HG03196 (cell line): ENCODE measurements around the gene SLX4IP.

Experiments used
- ATAC-seq: cut with Tn5 transposase; IDR thresholded peaks from one replicate; pipeline ENCODE4 v1.9.1; 2021; ENCODE audit not compliant: unreplicated experiment

SLX4IP gene

DNA sequence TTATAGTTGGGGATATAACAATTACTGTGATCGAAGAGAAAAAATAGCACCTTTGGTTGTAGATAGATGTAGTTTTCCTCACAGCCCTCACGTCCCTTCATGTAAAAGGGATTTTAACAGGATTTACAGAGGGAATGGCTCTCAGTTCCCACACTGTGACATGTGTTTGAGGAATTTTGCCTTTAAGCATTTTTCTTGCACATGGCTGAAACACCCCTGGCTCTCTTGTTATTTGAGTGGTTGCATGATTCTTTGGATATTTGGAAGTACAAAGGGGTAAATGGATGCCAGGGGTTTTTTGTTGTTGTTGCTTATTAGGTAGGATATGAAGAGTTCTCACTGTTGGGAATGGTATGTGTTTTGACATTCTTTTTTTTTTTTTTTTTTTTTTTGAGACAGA lies 190.5 kb downstream of the SLX4IP start:
- no peak for ATAC-seq

DNA sequence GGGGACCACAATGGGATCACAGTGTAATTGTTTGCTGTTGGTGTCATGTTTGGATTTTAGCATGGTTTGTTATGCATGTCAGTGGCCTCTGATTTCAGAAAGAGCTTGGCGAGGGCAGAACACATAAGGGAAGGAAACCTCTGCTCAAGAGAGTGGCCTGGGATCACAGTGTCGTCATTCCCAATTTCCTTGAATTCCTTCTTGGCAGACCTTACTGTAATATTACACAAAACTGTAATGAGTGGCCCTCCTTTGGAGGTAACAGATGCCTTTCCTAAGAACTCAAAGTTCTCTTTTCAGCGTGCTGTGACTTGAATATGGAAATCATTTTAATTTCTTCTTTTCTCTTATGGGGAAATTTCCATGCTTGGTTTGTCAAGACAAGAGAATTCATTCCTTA lies 191.8 kb downstream of the SLX4IP start:
- no peak for ATAC-seq

DNA sequence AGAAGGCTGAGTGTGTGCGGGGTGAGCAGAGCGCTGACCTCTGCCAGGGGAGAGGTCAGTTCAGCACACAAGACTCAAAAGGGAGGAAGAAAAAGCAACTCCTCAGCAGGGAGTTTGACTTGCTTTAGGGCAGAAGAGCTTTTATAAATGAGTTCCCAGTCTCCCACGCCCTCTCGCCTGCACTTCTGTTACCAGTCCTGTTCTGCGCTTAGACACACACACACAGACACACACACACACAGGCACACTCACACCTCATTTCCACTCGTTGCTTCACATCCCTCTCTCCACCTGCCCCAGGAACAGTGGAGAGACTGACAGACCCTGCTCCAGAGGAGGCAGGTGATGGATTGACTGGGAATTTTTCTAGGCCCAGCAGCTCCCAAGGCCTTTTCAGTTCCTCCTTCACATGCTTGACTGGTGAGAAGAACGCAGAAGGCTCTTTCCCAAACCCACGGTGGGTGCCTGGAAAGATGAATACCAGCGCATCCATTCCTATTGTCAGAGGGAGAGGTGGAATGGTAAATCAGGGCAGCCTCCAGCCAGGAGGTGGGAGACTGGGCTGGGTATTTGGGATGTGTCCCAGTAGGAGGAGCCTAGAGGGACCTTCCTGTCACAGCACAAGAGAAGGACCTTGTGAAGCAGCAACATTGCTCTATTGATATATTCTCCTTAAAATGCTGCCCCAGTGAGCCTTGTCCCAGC lies 195.0 kb downstream of the SLX4IP start:
- ATAC-seq: no peak

DNA sequence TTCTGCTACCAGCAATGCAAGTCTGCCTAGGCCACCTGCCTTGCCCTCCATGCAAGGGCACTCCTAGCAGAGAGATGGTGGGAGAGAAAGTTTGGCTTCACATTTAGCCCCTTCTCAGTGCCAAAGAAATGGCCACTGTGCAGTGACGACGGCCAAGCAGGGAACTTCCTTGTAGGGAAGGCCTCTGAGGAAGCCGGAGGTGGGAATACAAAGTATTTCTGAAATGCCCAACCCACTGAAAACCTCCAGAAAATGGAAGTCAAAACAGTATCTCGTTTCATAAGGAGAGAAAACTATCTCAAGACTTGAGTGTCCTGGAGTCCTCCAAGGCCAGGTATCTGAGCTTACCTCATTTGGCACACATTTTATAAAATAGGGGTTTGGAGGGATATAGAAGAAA lies 196.0 kb downstream of the SLX4IP start:
- ATAC-seq: no peak

DNA sequence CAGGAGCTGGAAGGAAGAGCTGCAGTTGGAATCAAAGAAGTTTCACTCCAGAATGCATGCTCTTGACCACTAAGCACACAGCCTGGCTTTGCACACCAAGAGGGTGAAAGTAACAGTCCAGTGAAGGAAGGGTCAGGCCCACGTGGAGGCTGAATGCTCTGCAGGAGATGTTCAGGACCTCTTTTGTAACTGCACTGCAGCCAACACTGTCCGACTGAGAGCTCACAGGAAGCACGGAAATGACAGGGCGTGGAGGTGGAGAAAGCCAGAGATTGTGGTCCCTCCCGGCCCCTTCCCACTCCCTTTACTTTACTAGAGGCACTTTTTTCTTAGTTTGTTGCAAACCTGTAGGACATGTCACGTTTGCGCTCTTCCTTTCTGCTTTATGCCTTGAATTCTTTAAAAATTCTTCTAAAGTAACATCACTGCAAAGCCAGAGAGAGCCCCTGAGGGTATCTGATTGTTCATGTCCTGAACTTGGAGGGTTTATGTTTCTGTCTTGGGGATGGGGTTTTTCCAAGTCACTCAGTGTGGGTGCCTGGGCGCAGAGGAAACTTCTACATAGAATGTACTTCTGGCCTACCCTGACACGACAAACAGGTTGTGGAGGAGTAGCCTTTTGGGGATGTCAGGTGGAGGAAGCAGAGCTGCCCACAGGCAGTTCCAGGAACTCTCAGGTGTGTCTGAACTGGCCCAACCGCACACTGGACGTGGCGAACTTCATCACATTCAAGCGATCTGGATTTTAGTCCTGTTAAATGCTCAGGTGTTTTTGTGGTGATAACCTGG lies 197.8 kb downstream of the SLX4IP start:
- no peak for ATAC-seq

DNA sequence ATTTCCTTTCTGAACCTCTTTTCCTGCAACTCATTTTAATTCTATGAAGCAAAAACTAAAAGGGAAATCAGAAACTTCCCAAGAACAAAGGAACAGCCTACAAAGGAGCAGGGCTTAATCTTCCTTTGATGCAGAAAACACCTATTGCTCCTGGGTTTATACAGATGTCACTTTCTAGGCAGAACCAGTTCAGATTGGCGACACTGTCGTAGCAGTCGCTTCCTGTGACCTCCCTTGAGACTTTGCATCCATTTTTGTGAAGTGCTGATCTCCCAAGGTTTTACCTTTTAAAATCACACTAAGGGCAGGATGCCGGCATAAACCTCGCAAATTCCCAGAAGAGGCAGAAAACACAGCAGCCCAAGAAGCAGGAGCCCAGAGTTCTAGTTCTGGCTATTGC lies 198.6 kb downstream of the SLX4IP start:
- ATAC-seq: no peak

DNA sequence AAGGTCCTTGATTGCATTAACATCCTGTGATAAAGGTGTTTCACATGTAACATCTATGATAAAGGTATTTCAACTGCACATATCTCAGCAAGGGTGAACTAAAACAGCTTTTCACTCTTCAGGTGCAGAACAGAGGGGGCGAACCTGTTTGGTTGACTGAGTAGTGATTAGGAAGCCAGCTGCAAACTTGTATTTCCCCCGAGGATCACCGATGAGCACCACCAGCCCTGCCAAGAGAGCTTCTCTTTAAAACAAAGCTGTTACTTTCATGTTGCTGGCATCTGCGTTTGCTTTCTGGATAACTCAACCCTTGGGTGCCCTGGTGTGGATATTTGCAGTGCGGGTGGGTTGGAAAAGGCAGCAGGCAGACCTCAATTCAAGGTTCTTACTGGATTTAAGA lies 199.1 kb downstream of the SLX4IP start:
- ATAC-seq: no peak

DNA sequence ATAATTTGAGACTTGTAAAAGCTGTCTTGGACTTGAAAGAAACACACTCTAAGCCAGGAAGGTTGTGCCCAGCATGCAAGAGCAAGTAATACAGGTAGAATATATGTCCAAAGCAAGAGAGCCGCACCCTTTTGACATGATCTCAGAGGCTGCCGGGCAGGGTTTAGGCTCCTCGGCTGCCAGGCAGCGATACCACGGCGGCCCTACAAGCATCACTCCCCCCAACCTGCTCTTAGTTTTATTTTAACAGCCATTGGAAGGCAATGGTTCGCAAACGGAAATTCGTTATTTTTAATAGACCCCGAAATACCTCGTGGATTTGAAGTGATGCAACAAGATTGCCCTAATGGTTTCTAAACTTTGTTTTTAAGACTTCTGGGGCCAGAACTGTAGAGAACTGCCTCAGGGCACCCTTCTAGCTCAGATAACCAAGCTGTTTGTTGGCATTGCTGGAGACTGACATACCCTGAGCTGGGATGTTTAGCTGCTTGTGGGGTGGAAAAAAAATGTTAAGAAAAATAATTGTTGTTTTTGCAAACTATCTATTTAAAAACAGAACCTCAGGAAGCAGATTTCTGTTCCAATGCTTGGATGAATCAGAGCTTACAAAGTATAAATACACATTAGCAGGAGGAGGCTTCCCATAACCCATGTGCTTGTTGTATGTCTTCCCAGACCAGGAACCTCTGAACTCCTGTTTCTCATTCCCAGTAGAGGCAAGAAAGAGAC lies 199.7 kb downstream of the SLX4IP start:
- no peak for ATAC-seq

DNA sequence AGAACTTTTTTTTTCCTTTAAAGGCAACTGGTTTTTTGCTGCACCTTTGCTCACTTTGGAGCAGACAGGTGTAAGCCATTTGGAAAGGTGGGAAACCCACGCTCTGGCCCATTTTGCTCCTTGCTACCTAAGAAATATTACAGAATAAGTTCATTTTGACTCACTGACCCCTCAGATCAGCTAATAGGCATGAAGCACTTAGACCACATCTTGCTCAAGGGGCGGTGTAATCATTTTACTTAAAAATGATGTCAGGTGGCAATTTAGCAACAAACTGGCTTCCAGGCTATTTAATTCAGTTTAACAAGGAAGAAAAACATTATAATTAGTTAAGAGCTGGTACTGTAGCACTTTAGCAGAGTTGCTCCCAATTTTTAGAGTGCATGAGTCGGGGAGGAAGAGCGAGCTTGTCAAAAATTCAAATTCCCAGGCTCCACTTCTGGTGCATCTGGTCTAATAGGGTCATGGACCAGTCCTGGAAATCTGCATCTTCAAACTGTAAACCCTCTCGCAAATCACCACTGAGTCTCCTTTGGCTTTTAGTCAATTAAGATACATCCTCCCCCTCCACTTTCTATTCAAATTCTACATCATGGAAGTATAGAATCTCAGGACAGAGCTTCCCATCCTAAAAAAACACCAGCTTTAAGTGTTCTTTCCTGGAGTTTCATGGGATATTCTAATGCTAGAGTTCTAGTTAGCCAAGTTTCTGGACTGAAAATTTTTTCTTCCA lies 200.5 kb downstream of the SLX4IP start:
- no peak for ATAC-seq

DNA sequence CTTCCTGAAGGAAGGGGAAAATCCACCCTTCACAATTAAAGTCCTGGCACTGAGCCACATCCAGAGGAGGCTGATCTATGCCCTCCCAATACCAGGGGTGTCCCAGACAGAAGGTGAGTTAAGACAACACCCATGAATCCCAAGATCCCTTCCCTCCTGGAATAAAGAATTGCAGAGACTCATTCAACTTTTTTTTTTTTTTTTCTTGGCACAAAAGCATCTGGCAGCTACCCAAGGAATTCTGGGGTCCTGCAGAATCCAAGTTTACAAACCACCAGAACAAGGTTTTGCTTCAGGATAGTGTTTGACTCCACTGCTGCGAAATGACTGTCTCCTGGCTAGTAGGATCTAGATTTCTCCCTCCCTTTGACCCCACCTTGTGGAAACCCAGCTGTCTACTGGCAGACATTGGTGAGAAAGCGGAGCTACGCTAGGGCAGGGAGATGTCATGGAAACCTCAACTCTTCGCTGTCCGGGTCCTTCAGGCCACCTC lies 201.3 kb downstream of the SLX4IP start:
- ATAC-seq: no peak

DNA sequence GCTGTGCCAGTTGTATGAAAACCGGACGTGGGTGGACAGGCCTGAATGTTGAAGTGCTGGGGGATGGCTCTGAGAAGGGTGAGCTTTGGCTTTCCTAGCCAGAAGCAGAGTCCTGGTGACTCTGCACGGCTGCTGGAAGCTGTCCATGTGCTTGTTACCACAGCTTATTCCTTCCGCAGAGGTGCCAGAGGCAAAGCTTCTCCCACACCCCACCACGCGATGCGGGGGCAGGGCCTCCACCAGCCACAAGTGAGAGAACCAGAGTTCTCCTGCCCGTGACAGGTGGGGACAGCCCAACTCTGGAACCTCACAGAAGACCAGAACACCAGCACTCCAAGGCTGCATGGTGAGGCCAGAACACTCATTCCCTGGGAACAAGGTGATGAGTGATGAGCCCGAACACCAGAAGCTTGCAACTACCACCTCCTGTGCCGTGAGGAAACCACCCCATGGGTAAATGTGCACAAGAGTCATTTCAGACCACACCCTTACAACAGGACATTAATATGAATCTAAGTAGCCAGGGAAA lies 202.0 kb downstream of the SLX4IP start:
- no peak for ATAC-seq

DNA sequence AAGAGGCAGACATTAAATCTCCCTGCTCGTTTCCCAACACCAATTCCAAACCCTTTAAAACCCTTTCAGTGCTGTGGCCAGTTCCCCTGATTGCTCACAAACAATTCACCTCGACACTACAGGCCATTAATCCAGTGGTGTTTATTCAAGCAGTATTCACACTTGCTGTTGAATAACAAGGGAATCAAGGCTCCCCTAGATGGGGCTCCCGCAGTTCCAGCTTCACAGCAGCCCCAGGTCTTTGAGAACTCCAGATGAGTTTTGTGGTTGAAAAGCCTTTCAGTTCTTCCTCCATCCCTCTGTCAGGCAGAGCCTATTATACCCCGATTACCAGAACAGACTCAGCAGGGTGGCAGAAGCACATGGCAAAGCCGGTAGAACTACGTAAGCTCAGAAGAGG lies 202.5 kb downstream of the SLX4IP start:
- no peak for ATAC-seq

DNA sequence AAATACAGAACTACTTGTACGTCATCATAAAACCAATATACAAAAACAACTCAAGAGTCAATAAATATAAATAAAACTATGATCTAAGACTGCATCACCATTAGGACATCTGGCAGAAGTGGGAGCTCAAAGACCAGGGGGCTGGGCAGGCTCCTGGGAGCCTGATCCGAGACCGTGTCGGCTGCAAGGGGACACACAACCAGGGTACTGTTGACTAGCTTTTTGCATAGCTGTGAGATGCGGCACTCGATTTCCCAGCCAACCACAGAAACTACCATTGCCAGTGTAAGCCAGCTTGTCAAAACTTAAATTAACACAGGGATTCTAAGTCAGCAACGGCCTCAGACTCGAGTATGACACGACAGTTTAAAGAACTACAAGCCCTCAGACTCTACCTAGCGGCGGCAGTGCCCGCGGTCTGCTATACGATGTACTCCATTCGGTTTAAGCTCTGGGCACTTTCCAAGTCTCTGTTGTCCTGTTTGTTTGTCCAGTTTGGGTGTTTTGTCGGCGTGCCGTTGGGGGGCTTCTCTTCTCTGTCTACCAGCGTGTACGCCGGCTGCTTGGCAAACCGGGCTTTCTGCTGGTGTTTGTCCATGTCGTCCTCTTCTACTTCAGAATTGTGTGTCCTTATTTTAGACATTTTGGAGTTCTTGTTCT lies 204.1 kb downstream of the SLX4IP start:
- ATAC-seq: no peak

DNA sequence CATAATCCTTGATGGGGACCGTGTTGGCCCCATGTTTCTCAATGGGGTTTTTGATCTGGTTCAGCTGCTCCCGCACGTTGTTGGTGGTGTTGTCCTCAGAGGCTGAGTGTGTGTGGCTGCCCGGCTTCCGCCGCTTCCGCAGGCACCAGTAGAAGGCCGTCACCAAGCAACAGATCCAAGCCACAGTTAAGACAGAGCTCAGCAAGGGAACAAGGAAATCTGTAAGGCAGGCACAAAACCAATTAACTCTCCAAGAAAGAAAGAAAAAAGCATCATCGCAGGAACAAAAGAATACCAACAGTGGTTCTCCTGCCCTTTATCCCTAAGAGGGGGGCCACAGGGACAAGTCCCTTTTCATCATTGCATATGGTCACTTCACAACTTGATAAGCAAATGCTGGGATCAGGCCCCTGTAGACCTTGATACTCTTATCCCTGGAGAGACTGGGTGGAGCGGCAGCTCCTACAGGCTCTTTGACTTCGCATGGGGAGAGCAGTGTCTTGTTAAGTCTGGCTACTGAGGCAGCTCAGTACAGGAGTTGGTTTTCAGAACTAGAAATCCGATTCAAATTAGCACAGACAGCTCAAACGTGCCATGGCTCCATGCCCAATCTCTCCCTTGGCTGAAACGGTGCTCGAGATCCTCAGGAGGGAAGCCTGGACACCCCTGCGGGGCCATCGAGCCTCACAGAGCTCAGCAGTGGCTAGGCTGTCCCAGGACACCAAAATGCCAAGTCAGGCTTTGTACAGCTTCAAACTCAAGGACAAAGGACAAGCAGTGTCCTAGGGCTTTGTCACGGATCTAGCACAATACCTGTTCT lies 204.8 kb downstream of the SLX4IP start:
- ATAC-seq: no peak

DNA sequence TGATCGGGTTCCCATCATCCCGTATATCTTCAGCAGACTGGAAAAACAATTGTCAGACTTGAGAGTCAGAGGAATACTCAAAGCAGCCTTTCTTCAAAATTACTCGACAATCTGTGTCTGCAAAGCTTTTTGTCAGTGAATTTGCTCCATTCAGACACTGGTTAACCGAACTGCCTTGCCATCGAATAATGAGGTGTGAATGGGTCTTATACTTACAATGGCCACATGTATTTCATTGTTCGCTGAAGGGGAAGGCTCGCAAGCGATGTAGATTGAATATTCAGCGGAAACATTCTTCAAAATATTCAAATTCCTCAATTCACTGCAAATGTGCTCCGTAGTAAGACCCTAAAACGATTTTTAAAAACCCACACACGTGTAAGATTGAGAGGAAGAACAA lies 205.8 kb downstream of the SLX4IP start:
- no peak for ATAC-seq

DNA sequence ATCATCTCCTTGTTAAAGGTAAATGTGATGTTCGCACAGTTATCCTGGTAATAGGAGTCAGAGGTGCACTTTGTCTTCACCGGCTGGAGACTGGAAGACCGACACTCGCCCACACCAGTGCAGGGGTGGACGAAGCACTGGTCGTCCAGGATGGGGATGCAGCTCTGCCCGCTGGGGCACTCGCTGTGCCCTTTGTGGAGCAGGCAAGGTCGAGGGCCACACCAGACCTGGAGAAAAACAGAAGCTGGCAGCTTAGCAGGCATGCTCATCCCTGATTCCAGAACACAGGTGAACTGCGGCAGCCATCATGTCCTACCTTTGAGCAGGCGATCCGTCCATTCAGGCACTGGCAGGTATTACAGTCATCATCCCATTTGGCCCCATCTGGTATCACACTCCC lies 206.4 kb downstream of the SLX4IP start:
- ATAC-seq: no peak

DNA sequence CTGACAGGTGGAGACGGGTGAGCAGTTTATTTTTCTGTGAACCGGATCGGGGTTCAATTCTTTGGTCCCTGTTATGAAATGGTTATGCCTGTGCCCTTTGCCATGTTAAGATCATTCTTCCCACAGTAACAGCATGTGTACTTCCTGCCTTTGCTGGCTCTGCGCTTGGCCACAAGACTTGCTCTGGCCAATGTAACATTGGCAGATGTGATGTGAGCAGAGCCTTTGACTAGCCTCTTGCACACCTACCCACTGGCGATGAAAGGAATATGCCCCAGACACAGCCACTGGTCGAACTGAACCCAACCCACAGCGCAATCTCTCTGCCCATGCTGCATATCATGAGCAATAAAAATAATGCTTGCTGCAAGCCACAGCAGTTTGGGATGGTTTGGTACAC lies 206.8 kb downstream of the SLX4IP start:
- no peak for ATAC-seq

DNA sequence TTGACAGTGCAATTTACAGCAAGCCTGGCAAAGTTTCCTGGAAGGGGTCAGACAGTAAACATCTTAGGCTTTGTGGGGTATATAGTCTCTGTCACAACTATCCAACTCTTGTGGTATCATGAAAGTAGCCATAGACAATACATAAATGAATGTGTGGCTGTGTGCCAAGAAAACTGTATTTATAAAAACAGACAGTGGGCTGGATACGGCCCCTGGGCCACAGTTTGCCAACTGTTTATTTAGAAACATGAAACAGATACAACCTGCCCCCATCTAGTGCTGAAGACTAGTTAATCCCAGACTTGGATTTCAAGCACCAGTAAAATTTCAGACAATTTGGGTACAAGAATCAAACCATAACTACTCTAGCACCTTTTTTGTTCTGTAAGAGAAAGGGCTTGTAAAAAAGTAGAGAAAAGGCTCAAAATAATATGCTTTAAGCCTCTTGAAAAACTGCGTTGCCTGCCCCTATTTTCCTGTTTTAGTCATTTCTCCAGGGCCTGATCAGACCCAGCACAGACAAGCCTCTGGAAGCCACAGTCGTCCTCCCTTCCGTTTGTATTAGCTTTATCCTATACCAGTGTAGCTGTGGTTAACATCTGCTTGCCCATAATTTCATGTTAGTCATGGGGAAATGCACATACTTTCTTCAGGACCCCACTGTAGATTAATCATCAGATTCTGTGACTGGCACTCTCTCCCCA lies 207.9 kb downstream of the SLX4IP start:
- no peak for ATAC-seq

DNA sequence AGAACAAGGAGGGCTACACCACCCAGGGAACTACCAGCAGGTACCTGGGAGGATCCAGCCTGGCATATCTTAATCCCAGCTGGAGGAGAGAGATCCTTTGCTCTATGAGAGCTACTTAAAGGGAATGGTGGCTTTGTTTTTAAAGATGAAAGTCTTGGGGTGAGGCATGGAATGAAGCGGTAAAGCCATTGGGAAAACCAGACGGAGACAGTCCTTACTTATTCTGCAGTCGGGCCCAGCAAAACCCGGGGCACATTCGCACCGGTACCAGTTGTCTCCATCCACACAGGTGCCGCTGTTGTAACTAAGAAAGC lies 208.4 kb downstream of the SLX4IP start:
- no peak for ATAC-seq
